HEK293 (cell line): Measurements from ENCODE around the gene HSPA8.

Experiments used
- MZF1 ChIP-seq: fragments of 450-650 bp; formaldehyde crosslinking; IDR thresholded peaks from 2 replicates; pipeline ENCODE4 v1.5.1; 2017; ENCODE audit warnings: missing biosample characterization, missing genetic modification characterization, borderline replicate concordance
- TF ChIP-seq, protein P1 (sequence below): fragments of 450-650 bp; formaldehyde crosslinking; IDR thresholded peaks from 2 replicates; pipeline ENCODE4 v1.5.1; 2016; ENCODE audit warnings: missing biosample characterization, missing genetic modification characterization
- TF ChIP-seq, protein P2 (sequence below): fragments of 450-650 bp; formaldehyde crosslinking; IDR thresholded peaks from 2 replicates; pipeline ENCODE4 v1.5.1; 2016; ENCODE audit warnings: missing biosample characterization, missing genetic modification characterization, borderline replicate concordance
- TF ChIP-seq, protein P3 (sequence below): fragments of 450-650 bp; formaldehyde crosslinking; IDR thresholded peaks from 2 replicates; pipeline ENCODE4 v1.5.1; 2016; ENCODE audit warnings: missing biosample characterization, missing genetic modification characterization

DNA sequence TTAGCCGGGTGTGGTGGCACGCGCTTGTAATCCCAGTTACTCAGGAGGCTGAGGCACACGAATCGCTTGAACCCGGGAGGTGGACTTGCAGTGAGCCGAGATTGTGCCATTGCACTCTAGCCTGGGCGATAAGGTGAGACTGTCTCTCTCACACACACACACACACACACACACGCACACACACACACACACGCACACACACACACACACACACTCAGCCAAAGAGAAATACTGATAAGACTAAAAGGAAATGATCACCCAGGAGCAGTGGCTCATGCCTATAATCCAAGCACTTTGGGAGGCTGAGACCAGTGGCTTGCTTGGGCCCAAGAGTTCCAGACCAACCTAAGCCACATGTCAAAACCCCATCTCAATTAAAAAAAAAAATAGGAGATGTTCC is 20.8 kb downstream of the HSPA8 start:
- TF ChIP-seq, protein P1, sequence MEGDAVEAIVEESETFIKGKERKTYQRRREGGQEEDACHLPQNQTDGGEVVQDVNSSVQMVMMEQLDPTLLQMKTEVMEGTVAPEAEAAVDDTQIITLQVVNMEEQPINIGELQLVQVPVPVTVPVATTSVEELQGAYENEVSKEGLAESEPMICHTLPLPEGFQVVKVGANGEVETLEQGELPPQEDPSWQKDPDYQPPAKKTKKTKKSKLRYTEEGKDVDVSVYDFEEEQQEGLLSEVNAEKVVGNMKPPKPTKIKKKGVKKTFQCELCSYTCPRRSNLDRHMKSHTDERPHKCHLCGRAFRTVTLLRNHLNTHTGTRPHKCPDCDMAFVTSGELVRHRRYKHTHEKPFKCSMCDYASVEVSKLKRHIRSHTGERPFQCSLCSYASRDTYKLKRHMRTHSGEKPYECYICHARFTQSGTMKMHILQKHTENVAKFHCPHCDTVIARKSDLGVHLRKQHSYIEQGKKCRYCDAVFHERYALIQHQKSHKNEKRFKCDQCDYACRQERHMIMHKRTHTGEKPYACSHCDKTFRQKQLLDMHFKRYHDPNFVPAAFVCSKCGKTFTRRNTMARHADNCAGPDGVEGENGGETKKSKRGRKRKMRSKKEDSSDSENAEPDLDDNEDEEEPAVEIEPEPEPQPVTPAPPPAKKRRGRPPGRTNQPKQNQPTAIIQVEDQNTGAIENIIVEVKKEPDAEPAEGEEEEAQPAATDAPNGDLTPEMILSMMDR (tag by site-specific recombination): no peak
- TF ChIP-seq, protein P2, sequence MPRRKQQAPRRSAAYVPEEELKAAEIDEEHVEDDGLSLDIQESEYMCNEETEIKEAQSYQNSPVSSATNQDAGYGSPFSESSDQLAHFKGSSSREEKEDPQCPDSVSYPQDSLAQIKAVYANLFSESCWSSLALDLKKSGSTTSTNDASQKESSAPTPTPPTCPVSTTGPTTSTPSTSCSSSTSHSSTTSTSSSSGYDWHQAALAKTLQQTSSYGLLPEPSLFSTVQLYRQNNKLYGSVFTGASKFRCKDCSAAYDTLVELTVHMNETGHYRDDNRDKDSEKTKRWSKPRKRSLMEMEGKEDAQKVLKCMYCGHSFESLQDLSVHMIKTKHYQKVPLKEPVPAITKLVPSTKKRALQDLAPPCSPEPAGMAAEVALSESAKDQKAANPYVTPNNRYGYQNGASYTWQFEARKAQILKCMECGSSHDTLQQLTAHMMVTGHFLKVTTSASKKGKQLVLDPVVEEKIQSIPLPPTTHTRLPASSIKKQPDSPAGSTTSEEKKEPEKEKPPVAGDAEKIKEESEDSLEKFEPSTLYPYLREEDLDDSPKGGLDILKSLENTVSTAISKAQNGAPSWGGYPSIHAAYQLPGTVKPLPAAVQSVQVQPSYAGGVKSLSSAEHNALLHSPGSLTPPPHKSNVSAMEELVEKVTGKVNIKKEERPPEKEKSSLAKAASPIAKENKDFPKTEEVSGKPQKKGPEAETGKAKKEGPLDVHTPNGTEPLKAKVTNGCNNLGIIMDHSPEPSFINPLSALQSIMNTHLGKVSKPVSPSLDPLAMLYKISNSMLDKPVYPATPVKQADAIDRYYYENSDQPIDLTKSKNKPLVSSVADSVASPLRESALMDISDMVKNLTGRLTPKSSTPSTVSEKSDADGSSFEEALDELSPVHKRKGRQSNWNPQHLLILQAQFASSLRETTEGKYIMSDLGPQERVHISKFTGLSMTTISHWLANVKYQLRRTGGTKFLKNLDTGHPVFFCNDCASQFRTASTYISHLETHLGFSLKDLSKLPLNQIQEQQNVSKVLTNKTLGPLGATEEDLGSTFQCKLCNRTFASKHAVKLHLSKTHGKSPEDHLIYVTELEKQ: no peak
- TF ChIP-seq MZF1 (tag by site-specific recombination): no peak
- TF ChIP-seq, protein P3, sequence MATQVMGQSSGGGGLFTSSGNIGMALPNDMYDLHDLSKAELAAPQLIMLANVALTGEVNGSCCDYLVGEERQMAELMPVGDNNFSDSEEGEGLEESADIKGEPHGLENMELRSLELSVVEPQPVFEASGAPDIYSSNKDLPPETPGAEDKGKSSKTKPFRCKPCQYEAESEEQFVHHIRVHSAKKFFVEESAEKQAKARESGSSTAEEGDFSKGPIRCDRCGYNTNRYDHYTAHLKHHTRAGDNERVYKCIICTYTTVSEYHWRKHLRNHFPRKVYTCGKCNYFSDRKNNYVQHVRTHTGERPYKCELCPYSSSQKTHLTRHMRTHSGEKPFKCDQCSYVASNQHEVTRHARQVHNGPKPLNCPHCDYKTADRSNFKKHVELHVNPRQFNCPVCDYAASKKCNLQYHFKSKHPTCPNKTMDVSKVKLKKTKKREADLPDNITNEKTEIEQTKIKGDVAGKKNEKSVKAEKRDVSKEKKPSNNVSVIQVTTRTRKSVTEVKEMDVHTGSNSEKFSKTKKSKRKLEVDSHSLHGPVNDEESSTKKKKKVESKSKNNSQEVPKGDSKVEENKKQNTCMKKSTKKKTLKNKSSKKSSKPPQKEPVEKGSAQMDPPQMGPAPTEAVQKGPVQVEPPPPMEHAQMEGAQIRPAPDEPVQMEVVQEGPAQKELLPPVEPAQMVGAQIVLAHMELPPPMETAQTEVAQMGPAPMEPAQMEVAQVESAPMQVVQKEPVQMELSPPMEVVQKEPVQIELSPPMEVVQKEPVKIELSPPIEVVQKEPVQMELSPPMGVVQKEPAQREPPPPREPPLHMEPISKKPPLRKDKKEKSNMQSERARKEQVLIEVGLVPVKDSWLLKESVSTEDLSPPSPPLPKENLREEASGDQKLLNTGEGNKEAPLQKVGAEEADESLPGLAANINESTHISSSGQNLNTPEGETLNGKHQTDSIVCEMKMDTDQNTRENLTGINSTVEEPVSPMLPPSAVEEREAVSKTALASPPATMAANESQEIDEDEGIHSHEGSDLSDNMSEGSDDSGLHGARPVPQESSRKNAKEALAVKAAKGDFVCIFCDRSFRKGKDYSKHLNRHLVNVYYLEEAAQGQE (tag by site-specific recombination): no peak
